Sigmoid colon (tissue), 4 donors: ENCODE data around the gene TUBB6.

Experiments
- POLR2AphosphoS5 ChIP-seq, 4 donors: sonication (generic); formaldehyde crosslinking; IDR thresholded peaks; one replicate each; pipeline ENCODE4 v1.6.1; 2017; ENCODE audit warnings: antibody characterized with exemption in 4 of 4
- TF ChIP-seq, protein P1 (sequence below), 4 experiments: fragments of 450-650 bp in 3 of 4; fragments of 200-600 bp in 1 of 4; IDR thresholded peaks; one replicate each; pipeline ENCODE4 v1.5.1; 2016 to 2019; ENCODE audit warnings: antibody characterized with exemption in 4 of 4, mild to moderate bottlenecking in 3 of 4, moderate library complexity in 2 of 4

- TF ChIP-seq, protein P1, sequence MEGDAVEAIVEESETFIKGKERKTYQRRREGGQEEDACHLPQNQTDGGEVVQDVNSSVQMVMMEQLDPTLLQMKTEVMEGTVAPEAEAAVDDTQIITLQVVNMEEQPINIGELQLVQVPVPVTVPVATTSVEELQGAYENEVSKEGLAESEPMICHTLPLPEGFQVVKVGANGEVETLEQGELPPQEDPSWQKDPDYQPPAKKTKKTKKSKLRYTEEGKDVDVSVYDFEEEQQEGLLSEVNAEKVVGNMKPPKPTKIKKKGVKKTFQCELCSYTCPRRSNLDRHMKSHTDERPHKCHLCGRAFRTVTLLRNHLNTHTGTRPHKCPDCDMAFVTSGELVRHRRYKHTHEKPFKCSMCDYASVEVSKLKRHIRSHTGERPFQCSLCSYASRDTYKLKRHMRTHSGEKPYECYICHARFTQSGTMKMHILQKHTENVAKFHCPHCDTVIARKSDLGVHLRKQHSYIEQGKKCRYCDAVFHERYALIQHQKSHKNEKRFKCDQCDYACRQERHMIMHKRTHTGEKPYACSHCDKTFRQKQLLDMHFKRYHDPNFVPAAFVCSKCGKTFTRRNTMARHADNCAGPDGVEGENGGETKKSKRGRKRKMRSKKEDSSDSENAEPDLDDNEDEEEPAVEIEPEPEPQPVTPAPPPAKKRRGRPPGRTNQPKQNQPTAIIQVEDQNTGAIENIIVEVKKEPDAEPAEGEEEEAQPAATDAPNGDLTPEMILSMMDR (IDR thresholded peaks at IDR 0.05), result no peak
- peak in 3 of 4 donors; percentile 54 to 65 (median 58) for TF ChIP-seq POLR2AphosphoS5 (IDR thresholded peaks at IDR 0.05)
Observed at GRCh38 chr18:12317664-12318333, 9.8 kb downstream of the TUBB6 start.
